K562 treated with DMSO at 1 percent for 4 hours (cell line): Measurements from ENCODE around the gene LIPA. TPM values are rescaled to one million over a fixed set of nuclear protein-coding genes. Genes with fewer than 3 reads are reported as not detected.

Experiments used
- total RNA-seq: library from RNA; unstranded; fragments of 300-600 nt; gene quantifications from 2 replicates; pipeline ENCODE4 v1.2.3, GENCODE V29; 2022; ENCODE audit not compliant: insufficient read depth

Gene LIPA
- not detected in 2 replicates for total RNA-seq

GRCh38 chr10:89251409-89252224, at the start of gene LIPA:
LIPA (minus strand) TSS chr10:89251775; CDS start chr10:89247648, 4,127 bp downstream.

GRCh38 chr10:89207181-89207800, 44.3 kb downstream of the LIPA start, which contains the start of gene CH25H:
CH25H (minus strand) TSS chr10:89207317; CDS start chr10:89207292, 25 bp downstream.

Other genes with a start within 250 kb of the LIPA start
- gene CH25H, start 44.5 kb downstream of the LIPA start, total RNA-seq: not detected in 2 replicates
- 0.51 TPM in 1 of 2 replicates, not detected in the other for gene IFIT2, start 50.3 kb upstream of the LIPA start, total RNA-seq
- 2.0 and 2.9 TPM in 2 replicates for gene IFIT3, start 76.2 kb upstream of the LIPA start, total RNA-seq
- not detected in 2 replicates for gene IFIT1B, start 126.3 kb upstream of the LIPA start, total RNA-seq
- 0.34 TPM in 1 of 2 replicates, not detected in the other for gene IFIT1, start 140.8 kb upstream of the LIPA start, total RNA-seq
- not detected in 2 replicates for gene IFIT5, start 162.8 kb upstream of the LIPA start, total RNA-seq